Stomach (tissue), 9 donors: ENCODE measurements around the gene UBE2S. TPM values are rescaled to one million over a fixed set of nuclear protein-coding genes. Genes with fewer than 3 reads are reported as not detected.
"Not testable (repeated sequence)": the region's sequence is repeated elsewhere in the genome, so short reads cannot be mapped to it uniquely, and the experiment has no call there.

ENCODE experiments used
- DNase-seq, 2 donors: peaks; one replicate each; pipeline versions ENCODE4 v3.0.0 to v3.0.0-alpha.2; 2013 to 2019
- H3K27ac ChIP-seq, 5 donors: fragments of 200-600 bp in 4 of 5; sonication (generic) in 4 of 5; one replicate each; pipeline ENCODE4 v1.5.1; 2013 to 2019; ENCODE audit warnings: mild to moderate bottlenecking in 1 of 5, moderate library complexity in 1 of 5
- H3K27me3 ChIP-seq, 3 donors: fragments of 200-600 bp; sonication (generic); one replicate each; pipeline ENCODE4 v1.5.1; 2017 to 2019; ENCODE audit warnings: mixed run types in 1 of 3
- H3K36me3 ChIP-seq, 4 donors: fragments of 200-600 bp; sonication (generic); 1 replicate in 3 of 4; 2 replicates in 1 of 4; pipeline ENCODE4 v1.5.1; 2016 to 2019
- H3K4me1 ChIP-seq, 4 donors: fragments of 200-600 bp; sonication (generic); one replicate each; pipeline ENCODE4 v1.5.1; 2016 to 2019
- H3K4me3 ChIP-seq, 4 donors: fragments of 200-600 bp; sonication (generic) in 3 of 4; one replicate each; pipeline ENCODE4 v1.5.1; 2016 to 2019; ENCODE audit warnings: mild to moderate bottlenecking in 1 of 4
- H3K9me3 ChIP-seq, 4 donors: fragments of 200-600 bp; sonication (generic); one replicate each; pipeline ENCODE4 v1.5.1; 2016 to 2019
- CTCF ChIP-seq, 7 experiments: fragments of 450-650 bp in 4 of 7; fragments of 200-600 bp in 3 of 7; sonication (generic) in 3 of 7; IDR thresholded peaks; one replicate each; pipeline ENCODE4 v1.5.1; 2016 to 2019; ENCODE audit warnings: antibody characterized with exemption in 7 of 7, control low read depth in 2 of 7, mild to moderate bottlenecking in 1 of 7
- EP300 ChIP-seq: sonication (generic); formaldehyde crosslinking; IDR thresholded peaks from one replicate; pipeline ENCODE4 v1.6.1; 2017; ENCODE audit warnings: antibody characterized with exemption
- POLR2A ChIP-seq, 4 donors: fragments of 450-650 bp; IDR thresholded peaks; one replicate each; pipeline ENCODE4 v1.6.1; 2016; ENCODE audit warnings: antibody characterized with exemption in 4 of 4, control low read depth in 2 of 4, mild to moderate bottlenecking in 1 of 4, moderate library complexity in 1 of 4
- POLR2AphosphoS5 ChIP-seq, 3 donors: sonication (generic); formaldehyde crosslinking; IDR thresholded peaks; one replicate each; pipeline ENCODE4 v1.6.1; 2016; ENCODE audit warnings: antibody characterized with exemption in 3 of 3
- WGBS, 5 donors: extraction: QIAGEN DNeasy Blood & Tissue Kit in 3 of 5; methylation state at CpG; one replicate each; pipeline versions ENCODE4 v1.1.5 to v1.1.7; 2013 to 2018; 5-methylcytosine and 5-hydroxymethylcytosine counted together
- intact Hi-C: fragments of 100-400 bp; cut with DNase I; formaldehyde crosslinking; loops from one replicate; pipeline ENCODE4 v1.15.1; 2023; ENCODE audit warnings: low total_unique reads
- polyA plus RNA-seq, 3 donors: library from polyadenylated mRNA; stranded (reverse); fragments of 200-250 nt; gene quantifications; one replicate each; pipeline ENCODE4 v1.2.3, GENCODE V29; 2013
- total RNA-seq, 5 donors: library from RNA; depleted of rRNA; stranded (reverse); fragments of >200 nt; gene quantifications; one replicate each; pipeline versions ENCODE4 v1.1.0 to v1.2.3, GENCODE V29; 2014 to 2016
- donor health status: healthy with polysubstance abuse.
- donor health status: Bipolar disorder and iron deficiency.
- donor health status: healthy.

Gene UBE2S
- total and polyA plus RNA-seq, 8 donors, result 8.0 to 43.3 (median 13.1) TPM

GRCh38 chr19:55424518-55424917 is 16.9 kb upstream of the UBE2S start:
- DNase-seq, result no peak
- no peaks in the 10 kb centered on the region for H3K9me3 ChIP-seq
- no peak overlapping the region for H3K4me3 ChIP-seq
- no peak overlapping the region for H3K27ac ChIP-seq
- no peaks in the 10 kb centered on the region for H3K4me1 ChIP-seq
- WGBS, 5 donors, result 67 to 86% (median 70%) methylated on average over 3 of the region's 3 CpGs
- peaks cover 4 to 61% (median 12%) of the 10 kb centered on the region in 3 donors for H3K27me3 ChIP-seq
- no peaks in the 10 kb centered on the region for H3K36me3 ChIP-seq
- intact Hi-C loops, result no loop called here
- TF ChIP-seq POLR2A (IDR thresholded peaks at IDR 0.05) (no peak), CTCF (IDR thresholded peaks at IDR 0.05) (no peak), EP300 (no peak), POLR2AphosphoS5 (IDR thresholded peaks at IDR 0.05) (no peak)

GRCh38 chr19:55423225-55424005 is 15.8 kb upstream of the UBE2S start:
- 65 to 75% (median 71%) methylated on average over 13 of the region's 13 CpGs for WGBS, 5 donors
- Histone ChIP-seq H3K4me3 (no peak overlapping the region), H3K4me1 (no peaks in the 10 kb centered on the region), H3K9me3 (no peaks in the 10 kb centered on the region), H3K36me3 (no peaks in the 10 kb centered on the region), H3K27me3 (peaks cover 0 to 61% (median 12%) of the 10 kb centered on the region in 3 donors), H3K27ac (no peak overlapping the region)
- intact Hi-C loops, result no loop called here
- no peak for TF ChIP-seq POLR2AphosphoS5 (IDR thresholded peaks at IDR 0.05)
- TF ChIP-seq EP300, result no peak
- TF ChIP-seq CTCF (IDR thresholded peaks at IDR 0.05), result no peak
- no peak for TF ChIP-seq POLR2A (IDR thresholded peaks at IDR 0.05)
- no peak for DNase-seq

GRCh38 chr19:55421281-55421680 is 13.7 kb upstream of the UBE2S start:
- H3K27ac ChIP-seq, intact Hi-C loops: not testable (repeated sequence)
- 45 to 68% (median 59%) methylated on average over 3 to 4 of the region's 4 CpGs for WGBS, 5 donors

GRCh38 chr19:55419624-55420236 is 12.1 kb upstream of the UBE2S start:
- TF ChIP-seq POLR2AphosphoS5 (IDR thresholded peaks at IDR 0.05), result no peak
- TF ChIP-seq POLR2A (IDR thresholded peaks at IDR 0.05), result no peak
- DNase-seq, result no peak
- 53 to 84% (median 70%) methylated on average over 3 to 5 of the region's 5 CpGs for WGBS, 5 donors
- Histone ChIP-seq H3K4me1 (no peaks in the 10 kb centered on the region), H3K27me3 (peaks cover 0 to 38% (median 7%) of the 10 kb centered on the region in 3 donors), H3K4me3 (no peak overlapping the region), H3K36me3 (no peaks in the 10 kb centered on the region), H3K27ac (no peak overlapping the region), H3K9me3 (no peaks in the 10 kb centered on the region)
- intact Hi-C loops, result loop anchor here (5.0 to 10.0 kb wide), 2 partner anchors 115 to 277 kb away; no protein-coding TSS in a partner anchor

More at GRCh38 chr19:55421281-55421680, 13.7 kb upstream of the UBE2S start:
- H3K9me3 ChIP-seq, H3K4me1 ChIP-seq, H3K4me3 ChIP-seq, DNase-seq, H3K36me3 ChIP-seq: not testable (repeated sequence)
- H3K27me3 ChIP-seq, result peaks cover 0 to 48% (median 12%) of the 10 kb centered on the region in 3 donors

GRCh38 chr19:55419103-55419502 is 11.5 kb upstream of the UBE2S start:
- no peaks in the 10 kb centered on the region for H3K36me3 ChIP-seq
- H3K9me3 ChIP-seq, result no peaks in the 10 kb centered on the region
- H3K4me1 ChIP-seq, result no peaks in the 10 kb centered on the region
- H3K27ac ChIP-seq, result no peak overlapping the region
- TF ChIP-seq CTCF (IDR thresholded peaks at IDR 0.05) (no peak), POLR2AphosphoS5 (IDR thresholded peaks at IDR 0.05) (no peak), EP300 (no peak), POLR2A (IDR thresholded peaks at IDR 0.05) (no peak)
- peaks cover 0 to 32% (median under 1%) of the 10 kb centered on the region in 3 donors for H3K27me3 ChIP-seq
- H3K4me3 ChIP-seq, result no peak overlapping the region
- no peak for DNase-seq
- intact Hi-C loops, result loop anchor here (5.0 to 10.0 kb wide), 2 partner anchors 114 to 277 kb away; no protein-coding TSS in a partner anchor
- WGBS, 5 donors, result 36 to 59% (median 52%) methylated on average over 4 to 5 of the region's 5 CpGs
